Measurements from ENCODE around the gene TMX1. TPM values are rescaled to one million over a fixed set of nuclear protein-coding genes. Genes with fewer than 3 reads are reported as not detected.

TMX1 gene
- total RNA-seq, 2 donors from 2014 or later, result 25.6 to 34.6 TPM

GRCh38 chr14:51242545-51243490 lies 2.8 kb downstream of the TMX1 start:
- Histone ChIP-seq H3K9me3 (no peaks in the 10 kb centered on the region), H3K4me3 (no peak overlapping the region), H3K36me3 (no peaks in the 10 kb centered on the region), H3K27me3 (replicated peaks; ENCODE audit: insufficient read depth) (no peaks in the 10 kb centered on the region), H3K27ac (no peak overlapping the region), H3K4me1 (ENCODE audit: control insufficient read depth in 1 of 2, low read depth in 2 of 2) (peaks cover 23 to 32% of the 10 kb centered on the region in 2 donors)
- TF ChIP-seq, protein P1, sequence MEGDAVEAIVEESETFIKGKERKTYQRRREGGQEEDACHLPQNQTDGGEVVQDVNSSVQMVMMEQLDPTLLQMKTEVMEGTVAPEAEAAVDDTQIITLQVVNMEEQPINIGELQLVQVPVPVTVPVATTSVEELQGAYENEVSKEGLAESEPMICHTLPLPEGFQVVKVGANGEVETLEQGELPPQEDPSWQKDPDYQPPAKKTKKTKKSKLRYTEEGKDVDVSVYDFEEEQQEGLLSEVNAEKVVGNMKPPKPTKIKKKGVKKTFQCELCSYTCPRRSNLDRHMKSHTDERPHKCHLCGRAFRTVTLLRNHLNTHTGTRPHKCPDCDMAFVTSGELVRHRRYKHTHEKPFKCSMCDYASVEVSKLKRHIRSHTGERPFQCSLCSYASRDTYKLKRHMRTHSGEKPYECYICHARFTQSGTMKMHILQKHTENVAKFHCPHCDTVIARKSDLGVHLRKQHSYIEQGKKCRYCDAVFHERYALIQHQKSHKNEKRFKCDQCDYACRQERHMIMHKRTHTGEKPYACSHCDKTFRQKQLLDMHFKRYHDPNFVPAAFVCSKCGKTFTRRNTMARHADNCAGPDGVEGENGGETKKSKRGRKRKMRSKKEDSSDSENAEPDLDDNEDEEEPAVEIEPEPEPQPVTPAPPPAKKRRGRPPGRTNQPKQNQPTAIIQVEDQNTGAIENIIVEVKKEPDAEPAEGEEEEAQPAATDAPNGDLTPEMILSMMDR (IDR thresholded peaks at IDR 0.05), result no peak
- no peak for ATAC-seq (ENCODE audit: insufficient number of reproducible peaks, low FRiP score, low read depth)
- no peak for DNase-seq (ENCODE audit: low spot score)

GRCh38 chr14:51244591-51244990 lies 4.5 kb downstream of the TMX1 start:
- no peak for ATAC-seq (ENCODE audit: insufficient number of reproducible peaks, low FRiP score, low read depth)
- TF ChIP-seq, protein P1 (IDR thresholded peaks at IDR 0.05), result no peak
- H3K27me3 ChIP-seq (replicated peaks; ENCODE audit: insufficient read depth), result no peaks in the 10 kb centered on the region
- H3K4me3 ChIP-seq, result no peak overlapping the region
- no peak for DNase-seq (ENCODE audit: low spot score)
- no peaks in the 10 kb centered on the region for H3K9me3 ChIP-seq
- H3K4me1 ChIP-seq (ENCODE audit: control insufficient read depth in 1 of 2, low read depth in 2 of 2), result peaks cover 23 to 27% of the 10 kb centered on the region in 2 donors
- H3K27ac ChIP-seq, result no peak overlapping the region
- H3K36me3 ChIP-seq, result peaks cover under 1% of the 10 kb centered on the region

GRCh38 chr14:51246032-51246431 lies 6.0 kb downstream of the TMX1 start:
- TF ChIP-seq, protein P1 (IDR thresholded peaks at IDR 0.05), result no peak
- Histone ChIP-seq H3K36me3 (peaks cover 12% of the 10 kb centered on the region), H3K27me3 (replicated peaks; ENCODE audit: insufficient read depth) (no peaks in the 10 kb centered on the region), H3K4me3 (no peak overlapping the region), H3K4me1 (ENCODE audit: control insufficient read depth in 1 of 2, low read depth in 2 of 2) (peaks cover 22 to 24% of the 10 kb centered on the region in 2 donors), H3K27ac (no peak overlapping the region), H3K9me3 (no peaks in the 10 kb centered on the region)
- no peak for ATAC-seq (ENCODE audit: insufficient number of reproducible peaks, low FRiP score, low read depth)
- no peak for DNase-seq (ENCODE audit: low spot score)

DNA sequence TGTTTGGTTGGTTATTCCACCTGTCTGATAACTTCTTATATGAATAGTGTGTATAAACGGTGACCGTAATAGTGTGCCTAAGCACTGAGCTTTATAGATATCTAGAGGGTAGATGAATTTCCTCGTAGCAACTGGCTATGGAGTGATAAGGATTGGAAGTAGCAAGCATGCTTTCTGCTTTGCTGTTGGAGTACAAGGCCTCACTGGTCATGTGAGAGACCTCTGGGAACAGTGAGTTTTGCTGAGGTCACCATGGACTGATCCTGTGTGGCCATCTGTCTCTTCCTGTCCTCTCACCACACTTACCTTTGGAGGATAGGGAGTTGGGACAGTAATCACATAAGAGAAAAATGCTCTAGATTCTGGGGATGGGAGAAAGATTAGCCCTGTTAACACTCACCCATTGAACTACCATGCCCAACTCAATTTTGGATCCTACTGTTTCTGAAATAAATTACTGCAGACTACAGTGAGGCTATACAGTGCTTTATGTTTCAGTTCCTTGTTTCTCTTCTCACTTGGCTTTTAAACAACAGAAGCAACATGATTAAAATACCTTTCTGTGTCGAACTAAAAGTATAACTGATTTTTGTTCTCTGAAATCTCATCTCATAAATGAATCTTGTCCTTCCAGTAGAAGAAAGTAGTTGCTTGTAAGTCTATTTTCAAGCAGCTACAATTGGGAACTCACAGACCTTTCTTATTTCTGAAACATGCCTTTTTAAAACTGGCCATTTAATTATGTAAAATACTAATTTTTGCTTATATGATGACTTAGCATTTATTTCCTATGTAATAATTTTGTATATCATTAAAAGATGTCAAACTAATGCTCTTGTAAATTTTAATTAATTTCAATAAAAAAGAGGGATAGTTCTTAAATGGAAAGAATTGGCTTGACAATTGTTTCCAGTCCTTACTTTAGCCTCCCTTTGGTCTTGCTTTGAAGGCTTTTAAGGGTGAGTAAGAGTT lies 8.3 kb downstream of the TMX1 start:
- Histone ChIP-seq H3K36me3 (peaks cover 32% of the 10 kb centered on the region), H3K27me3 (replicated peaks; ENCODE audit: insufficient read depth) (no peaks in the 10 kb centered on the region), H3K4me1 (ENCODE audit: control insufficient read depth in 1 of 2, low read depth in 2 of 2) (peaks cover 1 to 2% of the 10 kb centered on the region in 2 donors), H3K27ac (no peak overlapping the region), H3K4me3 (no peak overlapping the region), H3K9me3 (no peaks in the 10 kb centered on the region)
- no peak for ATAC-seq (ENCODE audit: insufficient number of reproducible peaks, low FRiP score, low read depth)
- DNase-seq (ENCODE audit: low spot score), result no peak
- TF ChIP-seq, protein P1 (IDR thresholded peaks at IDR 0.05), result no peak

- no peaks in the 10 kb centered on the region for H3K4me1 ChIP-seq (ENCODE audit: control insufficient read depth in 1 of 2, low read depth in 2 of 2)
- H3K4me3 ChIP-seq, result no peak overlapping the region
- TF ChIP-seq, protein P1 (IDR thresholded peaks at IDR 0.05), result no peak
- no peaks in the 10 kb centered on the region for H3K27me3 ChIP-seq (replicated peaks; ENCODE audit: insufficient read depth)
- ATAC-seq (ENCODE audit: insufficient number of reproducible peaks, low FRiP score, low read depth) (no peak), DNase-seq (ENCODE audit: low spot score) (no peak)
- H3K27ac ChIP-seq, result no peak overlapping the region
- peaks cover 41% of the 10 kb centered on the region for H3K36me3 ChIP-seq
- H3K9me3 ChIP-seq, result no peaks in the 10 kb centered on the region
Observed at GRCh38 chr14:51251486-51251885, 11.4 kb downstream of the TMX1 start.

Data from thoracic aorta (tissue), 2 donors.